ENCODE results near the gene PTPRK. TPM values are rescaled to one million over a fixed set of nuclear protein-coding genes. Genes with fewer than 3 reads are reported as not detected.

The PTPRK gene
- total and polyA plus RNA-seq, 5 experiments from 2014 or later: 3.7 to 7.5 (median 6.3) TPM

DNA sequence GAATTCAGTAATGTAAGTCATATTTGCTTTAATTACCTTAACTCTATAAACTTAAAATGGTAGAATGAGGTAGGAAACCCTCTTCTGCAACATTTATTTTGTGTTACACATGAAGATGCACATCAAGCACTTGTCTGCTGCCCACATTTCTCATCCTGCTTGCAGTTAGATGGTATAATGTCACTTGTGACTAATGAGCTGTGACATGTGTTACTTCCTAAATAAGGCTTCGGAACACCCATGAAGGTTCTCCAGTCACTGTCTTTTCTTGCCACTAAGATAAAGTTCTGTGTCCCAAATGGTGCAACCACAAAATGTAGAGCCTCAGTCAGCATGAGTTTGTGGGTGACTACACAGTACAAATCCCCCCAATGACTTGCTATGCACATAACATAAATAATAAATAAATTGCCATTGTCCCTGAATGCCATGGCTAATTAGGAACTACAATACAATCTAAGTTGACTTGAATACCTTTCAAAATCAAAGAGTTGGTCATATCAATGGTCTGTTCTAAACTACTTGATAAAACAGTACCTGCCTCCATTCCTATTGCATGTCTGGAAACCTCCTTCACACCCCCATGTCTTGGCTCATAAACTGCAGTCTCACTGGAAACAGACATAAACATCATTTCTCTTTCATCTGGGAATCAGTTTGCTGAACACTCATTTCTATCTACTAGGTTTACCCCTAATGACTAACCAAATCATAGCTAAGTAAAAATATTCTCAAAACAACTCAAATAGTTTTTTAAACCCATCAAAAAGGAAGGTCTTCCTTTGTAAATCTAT lies 157.2 kb downstream of the PTPRK start:
- POLR2A ChIA-PET: no interaction called here
- no peak overlapping the region for H3K4me3 Mint-ChIP-seq
- no peak for DNase-seq
- no peak overlapping the region for H3K27ac Mint-ChIP-seq
- H3K36me3 Mint-ChIP-seq: peaks cover 0 to 16% (median 8%) of the 10 kb centered on the region in 3 donors
- no peak for ATAC-seq
- no peaks in the 10 kb centered on the region for H3K27me3 Mint-ChIP-seq
- peaks cover 0 to 2% (median 0%) of the 10 kb centered on the region in 4 donors for H3K4me1 Mint-ChIP-seq
- H3K9me3 Mint-ChIP-seq: no peaks in the 10 kb centered on the region

DNA sequence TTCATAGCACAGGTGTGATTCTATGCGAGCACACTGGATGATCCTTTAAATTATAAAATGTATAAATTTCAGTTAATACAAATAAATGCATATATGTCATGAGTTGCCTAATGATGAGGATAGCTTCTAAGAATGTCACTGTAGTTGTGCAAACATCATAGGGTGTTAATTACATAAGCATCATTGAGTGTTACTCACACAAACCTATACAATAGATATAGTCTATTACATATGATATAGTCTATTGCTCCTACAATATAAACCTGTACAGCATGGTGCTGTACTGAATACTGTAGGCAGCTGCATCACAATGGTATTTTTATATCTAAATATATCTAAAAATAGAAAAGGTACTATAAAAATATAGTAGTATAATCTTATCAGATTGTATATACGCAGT lies 159.0 kb downstream of the PTPRK start:
- Mint-ChIP-seq H3K4me3 (no peak overlapping the region), H3K4me1 (peaks cover 0 to 2% (median under 1%) of the 10 kb centered on the region in 4 donors), H3K36me3 (peaks cover 0 to 12% (median 8%) of the 10 kb centered on the region in 3 donors), H3K9me3 (no peaks in the 10 kb centered on the region), H3K27me3 (peaks cover 0 to 3% (median 0%) of the 10 kb centered on the region in 5 donors), H3K27ac (no peak overlapping the region)
- DNase-seq (no peak), ATAC-seq (no peak)
- POLR2A ChIA-PET: no interaction called here

DNA sequence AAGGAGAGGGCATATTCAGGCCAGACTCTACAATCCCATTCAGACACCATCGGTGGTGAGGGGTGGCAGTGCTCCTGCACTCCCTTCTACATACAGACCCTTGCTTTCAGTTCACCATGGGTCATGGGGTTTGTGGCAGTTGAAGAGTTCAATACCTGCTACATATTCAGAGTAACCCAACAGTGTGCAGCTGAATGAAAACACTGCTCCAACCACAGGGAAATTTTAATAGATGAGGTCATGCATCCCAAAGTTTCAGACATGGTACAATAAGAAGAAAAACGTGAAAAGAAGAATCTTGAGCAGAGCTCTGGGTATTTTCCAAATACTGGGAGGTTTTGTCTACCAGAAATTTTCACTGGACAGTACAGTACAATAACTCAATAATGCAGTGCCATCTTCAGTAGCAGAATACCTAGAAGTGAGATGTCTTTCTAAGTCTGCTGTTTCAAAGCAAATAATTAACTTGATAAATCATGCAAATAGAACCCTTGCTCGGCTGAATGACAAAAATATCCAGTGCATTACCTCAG lies 162.1 kb downstream of the PTPRK start:
- Mint-ChIP-seq H3K27ac (no peak overlapping the region), H3K27me3 (peaks cover 0 to 3% (median 0%) of the 10 kb centered on the region in 5 donors), H3K36me3 (peaks cover 0 to 12% (median 5%) of the 10 kb centered on the region in 3 donors), H3K4me1 (peaks cover 0 to 6% (median 1%) of the 10 kb centered on the region in 4 donors), H3K4me3 (no peak overlapping the region), H3K9me3 (no peaks in the 10 kb centered on the region)
- no peak for DNase-seq
- ATAC-seq: no peak
- POLR2A ChIA-PET: no interaction called here

DNA sequence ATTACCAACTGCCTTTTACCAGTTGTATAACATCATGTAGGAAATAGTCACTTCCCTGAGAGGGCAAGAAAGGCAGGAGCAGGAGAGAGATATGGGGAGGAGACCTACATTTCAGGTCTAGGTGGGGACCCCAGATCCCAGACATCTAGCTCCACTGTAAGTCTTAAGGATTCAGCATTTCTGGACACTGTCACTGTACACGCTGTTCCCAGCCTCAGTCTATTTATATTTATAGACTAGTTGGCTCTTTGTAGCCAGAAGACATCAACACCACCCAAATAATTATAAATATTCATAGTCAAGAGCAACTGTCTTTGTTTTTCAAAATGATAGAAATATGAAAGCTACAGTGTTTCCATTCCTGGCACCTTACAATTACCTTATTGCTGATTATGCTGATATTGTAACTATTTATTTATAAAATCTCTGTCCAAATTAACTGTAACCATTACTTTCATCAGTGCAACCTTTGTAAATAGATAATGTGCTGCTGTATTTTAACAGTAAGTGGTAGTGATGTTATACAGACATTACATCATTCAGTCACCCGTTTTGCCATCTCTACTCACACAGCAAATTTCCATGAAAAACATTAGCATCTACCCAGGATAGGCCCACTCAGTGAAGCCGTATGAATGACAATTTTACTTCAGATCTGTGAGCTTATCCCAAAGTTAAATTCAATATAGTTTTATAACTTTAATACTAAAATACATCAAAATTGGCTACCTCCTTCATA lies 162.8 kb downstream of the PTPRK start:
- no peak overlapping the region for H3K4me3 Mint-ChIP-seq
- H3K27me3 Mint-ChIP-seq: peaks cover 0 to 3% (median 0%) of the 10 kb centered on the region in 5 donors
- DNase-seq (no peak), ATAC-seq (no peak)
- no peak overlapping the region for H3K27ac Mint-ChIP-seq
- no peaks in the 10 kb centered on the region for H3K9me3 Mint-ChIP-seq
- H3K36me3 Mint-ChIP-seq: peaks cover 0 to 12% (median 4%) of the 10 kb centered on the region in 3 donors
- H3K4me1 Mint-ChIP-seq: peaks cover 0 to 6% (median 1%) of the 10 kb centered on the region in 4 donors
- POLR2A ChIA-PET: no interaction called here

DNA sequence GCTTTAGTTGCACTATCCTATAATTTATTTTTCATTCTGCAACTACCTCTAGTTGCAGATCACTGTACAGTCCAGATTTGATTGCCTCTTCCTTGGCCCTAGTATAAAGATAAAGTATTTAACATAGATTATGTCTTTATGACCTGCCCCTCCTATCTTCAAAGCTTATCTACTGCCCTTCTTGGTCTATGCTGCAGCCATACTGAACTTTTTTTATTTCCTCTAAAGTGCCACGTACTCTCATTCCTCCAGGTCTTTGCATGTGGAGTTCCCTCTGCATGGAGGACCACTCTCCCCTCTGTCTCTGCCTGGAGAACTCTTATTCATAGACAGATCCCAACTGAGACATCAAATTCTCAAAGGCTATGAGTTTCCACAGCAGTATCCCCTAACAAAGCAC lies 168.0 kb downstream of the PTPRK start:
- no peak for ATAC-seq
- POLR2A ChIA-PET: no interaction called here
- DNase-seq: no peak
- no peaks in the 10 kb centered on the region for H3K9me3 Mint-ChIP-seq
- H3K27ac Mint-ChIP-seq: no peak overlapping the region
- H3K36me3 Mint-ChIP-seq: no peaks in the 10 kb centered on the region
- no peak overlapping the region for H3K4me3 Mint-ChIP-seq
- peaks cover 0 to 9% (median 1%) of the 10 kb centered on the region in 4 donors for H3K4me1 Mint-ChIP-seq
- H3K27me3 Mint-ChIP-seq: peaks cover 0 to 3% (median 0%) of the 10 kb centered on the region in 5 donors

DNA sequence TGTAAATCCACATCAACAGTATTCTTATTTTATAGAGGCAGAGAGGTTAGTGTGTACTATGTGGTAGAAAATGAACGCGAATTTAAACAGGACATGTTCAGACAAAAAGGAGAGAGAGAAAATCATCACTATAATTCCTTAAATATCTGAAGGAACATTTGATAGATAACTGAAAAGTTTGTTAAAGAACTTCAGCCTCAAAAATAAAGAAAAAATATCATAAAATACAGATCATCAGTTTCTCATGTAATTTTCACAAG lies 169.2 kb downstream of the PTPRK start:
- no peak overlapping the region for H3K27ac Mint-ChIP-seq
- peaks cover 0 to 1% (median 0%) of the 10 kb centered on the region in 5 donors for H3K27me3 Mint-ChIP-seq
- POLR2A ChIA-PET: no interaction called here

DNA sequence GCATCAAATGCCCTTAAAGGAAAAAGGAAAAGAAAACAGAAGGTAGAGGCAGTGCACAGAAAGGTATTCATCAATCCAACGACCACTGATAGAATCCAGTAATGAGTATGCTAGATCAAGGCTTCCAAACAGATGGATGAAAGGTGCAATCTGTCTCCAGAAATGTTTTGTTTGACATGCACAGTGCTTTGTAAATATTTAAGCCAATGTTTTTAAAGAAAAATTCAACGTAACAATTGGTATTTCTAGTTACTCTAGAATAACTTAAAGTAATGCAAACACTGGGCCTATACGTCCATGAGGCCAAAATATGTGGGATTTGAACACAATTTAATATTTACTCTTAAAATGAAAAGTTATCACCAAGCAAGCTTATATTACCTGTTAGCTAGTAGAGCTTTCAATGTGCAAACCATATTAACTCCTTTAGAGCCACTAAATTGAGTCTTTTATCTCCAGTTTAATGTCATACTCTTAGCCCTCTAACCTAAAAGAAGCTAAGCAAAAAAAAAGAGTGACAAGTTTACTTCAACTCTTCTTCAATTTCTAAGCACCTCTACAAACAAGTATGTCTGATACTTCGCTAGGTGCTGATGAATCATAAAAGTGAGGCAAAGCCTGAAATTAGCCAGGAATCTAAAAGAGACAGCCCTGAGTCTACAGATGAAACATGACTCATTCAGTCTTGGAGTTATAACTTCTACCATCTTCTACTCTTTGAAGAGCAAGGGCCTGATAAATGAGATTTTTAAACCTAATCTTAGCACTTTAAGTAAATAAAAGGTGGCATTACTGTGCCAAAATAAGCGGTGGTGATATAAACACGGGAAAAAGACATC lies 169.8 kb downstream of the PTPRK start:
- Mint-ChIP-seq H3K27ac (no peak overlapping the region), H3K27me3 (peaks cover 0 to 1% (median 0%) of the 10 kb centered on the region in 5 donors), H3K9me3 (no peaks in the 10 kb centered on the region), H3K36me3 (no peaks in the 10 kb centered on the region), H3K4me1 (peaks cover 0 to 3% (median 0%) of the 10 kb centered on the region in 4 donors), H3K4me3 (no peak overlapping the region)
- DNase-seq (no peak), ATAC-seq (no peak)
- POLR2A ChIA-PET: no interaction called here

More for the DNA sequence above, 169.2 kb downstream of the PTPRK start:
- ATAC-seq (no peak), DNase-seq (no peak)
- peaks cover 0 to 6% (median 0%) of the 10 kb centered on the region in 4 donors for H3K4me1 Mint-ChIP-seq
- H3K36me3 Mint-ChIP-seq: no peaks in the 10 kb centered on the region
- H3K4me3 Mint-ChIP-seq: no peak overlapping the region
- no peaks in the 10 kb centered on the region for H3K9me3 Mint-ChIP-seq

DNA sequence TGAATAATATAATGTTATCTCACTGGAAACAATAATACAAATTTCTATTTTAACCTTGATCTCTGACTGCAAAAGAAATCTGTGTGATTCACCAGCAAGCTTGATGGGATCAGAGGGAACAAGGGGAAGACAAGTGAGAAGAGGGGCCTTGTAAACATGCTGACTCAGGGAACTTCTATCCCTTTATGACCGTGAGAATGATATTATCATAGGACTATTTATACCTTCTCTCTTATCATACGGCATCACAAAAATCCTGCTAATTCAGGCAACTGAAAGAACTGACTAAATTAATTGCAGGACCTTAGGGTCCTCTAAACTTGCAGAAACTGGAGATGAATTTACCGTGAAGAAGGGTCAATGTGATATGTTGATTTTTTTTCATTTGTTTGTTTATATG lies 173.3 kb downstream of the PTPRK start:
- H3K27me3 Mint-ChIP-seq: no peaks in the 10 kb centered on the region

DNA sequence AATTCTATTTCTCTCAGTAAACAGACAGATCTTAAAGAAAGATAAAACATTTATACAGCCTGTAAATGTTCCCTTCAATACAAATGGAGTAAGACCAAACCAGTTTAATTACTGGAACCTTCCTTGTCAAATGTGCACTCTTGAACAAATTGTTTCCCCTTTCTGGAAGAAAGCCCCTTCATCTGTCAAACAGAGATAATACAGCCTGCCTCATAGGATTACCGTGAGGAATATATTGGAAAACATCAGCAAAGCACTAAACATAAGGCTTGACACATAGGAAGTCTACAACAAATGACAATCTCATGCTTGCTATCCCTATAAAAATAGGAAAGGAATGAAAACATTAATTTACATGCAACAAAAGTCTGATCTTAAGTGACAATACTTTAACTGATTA lies 173.8 kb downstream of the PTPRK start:
- Mint-ChIP-seq H3K4me1 (peaks cover 0 to 3% (median 0%) of the 10 kb centered on the region in 4 donors), H3K9me3 (no peaks in the 10 kb centered on the region), H3K4me3 (no peak overlapping the region), H3K27me3 (no peaks in the 10 kb centered on the region), H3K27ac (no peak overlapping the region), H3K36me3 (peaks cover 0 to 3% (median 0%) of the 10 kb centered on the region in 3 donors)
- DNase-seq (no peak), ATAC-seq (no peak)
- POLR2A ChIA-PET: no interaction called here

More for the DNA sequence above, 173.3 kb downstream of the PTPRK start:
- Mint-ChIP-seq H3K9me3 (no peaks in the 10 kb centered on the region), H3K27ac (no peak overlapping the region), H3K4me1 (peaks cover 0 to 3% (median 0%) of the 10 kb centered on the region in 4 donors), H3K4me3 (no peak overlapping the region), H3K36me3 (peaks cover 0 to 3% (median 0%) of the 10 kb centered on the region in 3 donors)
- ATAC-seq (no peak), DNase-seq (no peak)
- POLR2A ChIA-PET: no interaction called here

DNA sequence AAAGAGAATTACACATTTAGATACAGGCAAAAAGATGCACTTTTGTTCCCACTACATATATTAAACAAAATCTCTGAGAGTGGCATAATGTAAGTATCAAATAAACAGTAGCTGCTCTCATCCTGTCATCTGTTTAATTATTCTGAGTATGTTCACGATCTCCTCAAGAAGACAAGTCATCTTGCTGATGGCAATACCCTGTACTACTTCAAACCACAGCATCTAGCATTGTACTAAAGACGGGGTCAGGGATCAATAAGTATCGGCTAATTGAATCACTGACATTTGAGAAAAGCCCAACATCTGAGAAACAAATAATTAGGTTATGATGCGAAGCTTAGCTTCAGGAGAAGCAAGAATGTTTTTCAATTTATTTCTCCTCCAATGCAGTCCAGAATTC lies 175.1 kb downstream of the PTPRK start:
- Mint-ChIP-seq H3K36me3 (peaks cover 0 to 3% (median 0%) of the 10 kb centered on the region in 3 donors), H3K9me3 (no peaks in the 10 kb centered on the region), H3K4me1 (peaks cover 0 to 3% (median 0%) of the 10 kb centered on the region in 4 donors), H3K27ac (no peak overlapping the region), H3K4me3 (no peak overlapping the region), H3K27me3 (no peaks in the 10 kb centered on the region)
- POLR2A ChIA-PET: no interaction called here
- no peak for DNase-seq
- no peak for ATAC-seq

DNA sequence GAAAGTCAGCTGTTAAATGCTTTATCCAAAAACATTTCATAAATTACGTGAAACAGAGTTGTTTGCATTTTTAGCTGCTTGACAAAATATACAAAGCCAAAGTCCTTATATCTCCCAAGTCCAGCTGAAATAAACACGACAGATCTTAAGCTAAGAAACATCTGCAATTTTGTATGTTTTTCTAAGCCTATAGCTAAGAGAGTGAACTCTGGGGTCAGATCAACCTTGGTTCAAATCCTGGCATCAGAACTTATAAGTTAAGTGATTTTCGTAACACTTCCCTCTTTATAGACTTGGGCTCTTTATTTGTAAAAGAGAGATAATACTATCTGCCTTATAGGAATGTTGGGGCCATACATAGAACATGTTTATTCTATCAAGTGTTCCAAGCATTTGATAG lies 176.7 kb downstream of the PTPRK start:
- H3K4me1 Mint-ChIP-seq: no peaks in the 10 kb centered on the region
- peaks cover 0 to 3% (median 0%) of the 10 kb centered on the region in 3 donors for H3K36me3 Mint-ChIP-seq
- no peaks in the 10 kb centered on the region for H3K9me3 Mint-ChIP-seq
- POLR2A ChIA-PET: no interaction called here
- H3K4me3 Mint-ChIP-seq: no peak overlapping the region
- ATAC-seq (no peak), DNase-seq (no peak)
- H3K27me3 Mint-ChIP-seq: no peaks in the 10 kb centered on the region
- H3K27ac Mint-ChIP-seq: no peak overlapping the region

DNA sequence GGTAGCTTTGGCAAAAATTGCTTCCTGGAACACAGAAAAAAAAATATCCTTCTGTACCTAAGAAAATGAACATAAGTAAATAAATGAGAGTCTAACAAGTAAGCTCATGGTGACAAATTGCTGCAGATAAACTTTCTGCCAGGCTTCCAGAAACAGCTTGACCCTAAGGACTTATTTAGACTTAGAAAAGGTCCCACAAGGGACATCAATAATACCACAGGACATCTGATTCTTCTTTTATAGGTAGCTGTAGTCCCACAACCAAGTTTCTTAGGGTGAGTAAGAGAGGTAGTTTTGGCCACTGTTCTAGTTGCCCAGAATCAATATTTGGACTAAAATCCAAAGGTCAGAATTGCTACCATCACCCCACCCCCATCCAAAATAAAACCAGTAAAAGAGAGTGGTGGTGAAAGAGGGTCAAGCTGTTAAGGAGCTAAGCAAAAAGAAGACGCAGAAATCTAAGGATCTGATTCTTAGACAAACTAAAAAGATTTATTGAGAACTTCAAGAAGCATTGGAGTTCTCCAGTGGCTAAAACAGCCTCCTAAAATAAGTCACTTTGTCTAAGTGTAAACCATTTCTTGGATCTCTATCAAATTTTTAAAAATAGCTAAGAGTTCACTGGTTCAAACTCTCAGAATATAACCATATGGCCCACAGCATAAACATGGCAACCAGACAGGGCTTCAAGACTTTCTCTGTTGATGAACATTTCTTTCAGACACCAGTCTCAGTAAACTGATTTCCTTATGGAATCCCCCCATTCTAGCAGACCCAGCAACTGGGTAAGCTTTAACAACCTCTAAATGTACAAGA lies 180.6 kb downstream of the PTPRK start:
- no peaks in the 10 kb centered on the region for H3K4me1 Mint-ChIP-seq
- POLR2A ChIA-PET: no interaction called here
- no peak overlapping the region for H3K27ac Mint-ChIP-seq
- no peaks in the 10 kb centered on the region for H3K9me3 Mint-ChIP-seq
- H3K4me3 Mint-ChIP-seq: no peak overlapping the region
- DNase-seq (no peak), ATAC-seq (no peak)
- no peaks in the 10 kb centered on the region for H3K27me3 Mint-ChIP-seq
- peaks cover 0 to 6% (median 0%) of the 10 kb centered on the region in 3 donors for H3K36me3 Mint-ChIP-seq
